MM.1S (cell line): Measurements from ENCODE around the gene POFUT1.

ENCODE experiments used
- CTCF ChIP-seq: fragments of 300-600 bp; sonication (generic); IDR thresholded peaks from 2 replicates; pipeline ENCODE4 v1.5.1; 2016; ENCODE audit warnings: antibody characterized with exemption, low read length, mixed read lengths
- EZH2 ChIP-seq: fragments of 300-600 bp; sonication (generic); optimal IDR thresholded peaks from 2 replicates; pipeline ENCODE3; 2017; ENCODE audit warnings: low read depth, mild to moderate bottlenecking, antibody characterized with exemption, low read length, mixed read lengths
- EZH2phosphoT487 ChIP-seq: fragments of 300-600 bp; sonication (generic); IDR thresholded peaks from 2 replicates; pipeline ENCODE4 v1.6.1; 2018; ENCODE audit warnings: antibody characterized with exemption, low read length

DNA sequence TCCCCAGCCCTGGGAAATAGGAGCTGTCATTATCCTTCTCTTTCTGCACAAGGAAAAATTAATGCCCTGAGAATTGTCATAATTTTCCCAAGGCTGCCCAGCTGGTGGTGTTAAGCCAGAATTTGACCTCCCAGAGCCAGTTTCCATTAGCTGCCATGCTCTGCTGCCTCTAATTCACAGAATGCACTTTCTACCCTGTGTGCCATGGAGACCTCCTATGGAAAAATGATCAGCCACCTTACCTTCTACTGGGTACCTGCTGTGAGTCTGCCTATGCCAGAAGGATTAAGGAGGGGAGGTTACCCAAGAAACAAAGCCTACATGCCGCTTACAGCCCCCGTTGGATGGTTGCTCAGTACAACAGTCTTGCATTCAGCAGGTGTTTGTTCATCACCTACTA, 29.1 kb downstream of the POFUT1 start:
- TF ChIP-seq CTCF (no peak), EZH2 (no peak), EZH2phosphoT487 (no peak)
